DOHH2 (cell line): ENCODE results near the gene GTF2F2.

ENCODE experiments used
- EZH2phosphoT487 ChIP-seq: fragments of 200-600 bp; sonication (generic); IDR thresholded peaks from 2 replicates; pipeline ENCODE4 v1.6.1; 2017; ENCODE audit warnings: borderline replicate concordance, mild to moderate bottlenecking, antibody characterized with exemption, low read length, moderate library complexity, mixed read lengths
- TF ChIP-seq, protein P1 (sequence below): fragments of 200-600 bp; sonication (generic); IDR thresholded peaks from one replicate; pipeline ENCODE4 v1.5.1; 2014; ENCODE audit warnings: antibody characterized with exemption, mild to moderate bottlenecking, low read depth, low read length; ENCODE audit not compliant: poor library complexity, severe bottlenecking

DNA sequence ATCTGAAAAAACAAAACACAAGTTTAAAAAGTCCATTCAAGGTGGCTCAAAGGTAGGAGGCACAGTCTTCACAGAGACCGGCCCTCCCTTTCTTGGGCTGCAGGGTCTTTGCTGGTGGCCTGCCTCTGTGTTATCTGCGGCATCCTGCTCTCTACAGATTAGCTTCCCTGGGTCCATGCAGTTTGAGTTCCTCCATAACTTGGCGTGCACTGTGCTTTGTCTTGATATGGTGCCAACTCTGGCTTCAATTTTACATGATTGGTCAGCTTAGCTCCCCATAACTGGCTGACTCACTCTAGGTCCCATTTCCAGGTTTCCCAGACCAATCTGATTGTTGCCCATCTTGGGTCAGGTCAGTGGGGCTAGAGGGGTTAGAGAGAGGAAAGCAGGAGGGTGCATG, 178.9 kb downstream of the GTF2F2 start:
- TF ChIP-seq, protein P1, sequence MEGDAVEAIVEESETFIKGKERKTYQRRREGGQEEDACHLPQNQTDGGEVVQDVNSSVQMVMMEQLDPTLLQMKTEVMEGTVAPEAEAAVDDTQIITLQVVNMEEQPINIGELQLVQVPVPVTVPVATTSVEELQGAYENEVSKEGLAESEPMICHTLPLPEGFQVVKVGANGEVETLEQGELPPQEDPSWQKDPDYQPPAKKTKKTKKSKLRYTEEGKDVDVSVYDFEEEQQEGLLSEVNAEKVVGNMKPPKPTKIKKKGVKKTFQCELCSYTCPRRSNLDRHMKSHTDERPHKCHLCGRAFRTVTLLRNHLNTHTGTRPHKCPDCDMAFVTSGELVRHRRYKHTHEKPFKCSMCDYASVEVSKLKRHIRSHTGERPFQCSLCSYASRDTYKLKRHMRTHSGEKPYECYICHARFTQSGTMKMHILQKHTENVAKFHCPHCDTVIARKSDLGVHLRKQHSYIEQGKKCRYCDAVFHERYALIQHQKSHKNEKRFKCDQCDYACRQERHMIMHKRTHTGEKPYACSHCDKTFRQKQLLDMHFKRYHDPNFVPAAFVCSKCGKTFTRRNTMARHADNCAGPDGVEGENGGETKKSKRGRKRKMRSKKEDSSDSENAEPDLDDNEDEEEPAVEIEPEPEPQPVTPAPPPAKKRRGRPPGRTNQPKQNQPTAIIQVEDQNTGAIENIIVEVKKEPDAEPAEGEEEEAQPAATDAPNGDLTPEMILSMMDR = no peak
- TF ChIP-seq EZH2phosphoT487 = no peak
